ENCODE results near the gene CRAT. TPM values are rescaled to one million over a fixed set of nuclear protein-coding genes. Genes with fewer than 3 reads are reported as not detected.

The CRAT gene
- total and polyA plus RNA-seq, 2 of the 4 experiments (the other 2 are of a cell fraction) = 18.8 to 41.6 TPM

DNA sequence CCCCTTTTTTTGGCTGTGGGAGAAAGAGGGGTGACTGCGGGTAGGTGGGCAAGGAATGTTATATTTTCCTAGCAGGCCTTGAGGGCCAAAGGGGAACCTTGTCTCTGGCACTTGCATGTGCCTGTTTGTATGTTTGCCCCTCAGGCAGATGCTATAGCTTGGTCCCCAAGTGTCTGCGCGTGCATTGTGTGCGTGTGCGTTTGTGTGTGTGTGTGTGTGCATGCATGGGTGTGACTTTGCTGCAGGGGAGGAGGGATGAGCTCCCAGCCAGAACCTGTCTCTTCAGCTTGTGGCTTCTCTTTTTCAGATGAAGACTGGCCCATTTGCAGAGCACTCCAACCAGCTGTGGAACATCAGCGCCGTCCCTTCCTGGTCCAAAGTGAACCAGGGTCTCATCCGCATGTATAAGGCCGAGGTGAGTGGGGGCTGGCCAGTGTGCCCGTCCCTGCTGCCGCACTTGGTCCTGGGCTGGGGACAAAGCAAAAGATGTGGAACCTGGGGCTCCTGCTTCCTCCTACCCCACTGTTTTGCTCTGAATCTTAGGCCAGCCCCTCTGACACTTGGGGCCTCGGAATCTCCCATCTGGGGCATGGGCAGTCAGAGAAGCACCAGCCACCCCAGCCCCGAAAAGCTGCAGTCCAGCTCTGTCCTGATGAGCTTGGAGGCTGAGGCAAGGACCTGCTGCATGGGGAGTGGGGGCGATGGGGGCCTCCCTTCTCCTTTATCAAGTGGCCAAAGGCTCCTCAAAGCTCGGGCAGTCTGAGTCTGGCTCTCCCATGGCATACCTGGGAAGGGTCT, 31.7 kb upstream of the CRAT start:
- no TSS peak for BruUV-seq (replicated peaks)
- H3K4ac ChIP-seq (ENCODE audit: low read depth, low read length) = peak overlapping the region; percentile 99
- in situ Hi-C loops (cut with MboI; ENCODE audit: low sequenced_read_pairs) = no loop called here
- intact Hi-C loops (cut with micrococcal nuclease) = loop anchor here (2.0 kb wide), 1 partner anchor 24 kb away; no protein-coding TSS in a partner anchor
- peak overlapping the region; percentile 64 for H3K56ac ChIP-seq (ENCODE audit: extremely low read depth, insufficient read depth, low read length)
- no peak for TF ChIP-seq RCOR1 (IDR thresholded peaks at IDR 0.05; ENCODE audit: insufficient replicate concordance, low read length)
- H2AK9ac ChIP-seq (replicated peaks; ENCODE audit: low read depth, low read length, poor library complexity) = peak overlapping the region; percentile 79
- CTCF ChIA-PET = interaction anchor here (0.6 to 3.1 kb wide), 15 partner anchors 11 to 500 kb away, joined by 3 to 18 read pairs (median 4); no protein-coding TSS in a partner anchor
- H2AK5ac ChIP-seq (ENCODE audit: low read depth, low read length) = peak overlapping the region; percentile 91
- H3K27ac ChIP-seq (ENCODE audit: insufficient read depth, low read length) = peak overlapping the region; percentile 98
- H4K8ac ChIP-seq (ENCODE audit: low read depth in 2 of 2, low read length in 2 of 2) = peak overlapping the region; percentile 89 to 99
- peaks cover 13% of the 10 kb centered on the region for H3K9me1 ChIP-seq (ENCODE audit: insufficient read depth, low read length)
- peak overlapping the region; percentile 99 for H2BK5ac ChIP-seq (ENCODE audit: low read depth, low read length, poor library complexity, severe bottlenecking)
- H3K18ac ChIP-seq (ENCODE audit: low read depth, low read length) = peak overlapping the region; percentile 70
- H4K91ac ChIP-seq (ENCODE audit: insufficient read depth, low read depth, low read length) = peak overlapping the region; percentile 100
- dilution Hi-C loops (cut with HindIII; ENCODE audit: low sequenced_read_pairs, unreplicated experiment) = no loop called here
- H3K9ac ChIP-seq (ENCODE audit: low read depth, low read length) = peak overlapping the region; percentile 69
- WGBS, 2 experiments (ENCODE audit: extremely low coverage in 2 of 2, insufficient read length in 1 of 2) = no CpG with 5 or more reads among the region's 15 CpGs
- peak overlapping the region; percentile 93; the same call in 2 of the 3 replicates for H2BK15ac ChIP-seq (ENCODE audit: low read depth, low read length)
- no peak overlapping the region for H3K4me3 ChIP-seq (ENCODE audit: insufficient read depth, low read depth, low read length)
- ATAC-seq (ENCODE audit: low read depth) = no peak
- peak overlapping the region; percentile 84 for H2BK20ac ChIP-seq (ENCODE audit: low read depth, low read length)
- POLR2A ChIA-PET (ENCODE audit: unreplicated experiment) = interaction anchor here (0.7 to 1.8 kb wide), 6 partner anchors 32 to 467 kb away, joined by 3 to 12 read pairs (median 4); no protein-coding TSS in a partner anchor
- peaks cover 70% of the 10 kb centered on the region for H3K4me1 ChIP-seq (ENCODE audit: control insufficient read depth, insufficient read depth, low read length)
- peak overlapping the region; percentile 45 for H4K5ac ChIP-seq (ENCODE audit: low read depth, low read length)
- peak overlapping the region; percentile 64 for H3K23ac ChIP-seq (ENCODE audit: low read depth, low read length)
- no peaks in the 10 kb centered on the region for H3K27me3 ChIP-seq (ENCODE audit: control insufficient read depth, insufficient read depth, low read length)
- peak overlapping the region; percentile 47 for H3K4me2 ChIP-seq (ENCODE audit: low read depth, low read length)
- peaks cover 19% of the 10 kb centered on the region for H3K36me3 ChIP-seq (ENCODE audit: control insufficient read depth, insufficient read depth, low read length)
- peak overlapping the region; percentile 9 for H2AFZ ChIP-seq (replicated peaks; ENCODE audit: low read length, poor library complexity)
- DNase-seq = no peak
- no peaks in the 10 kb centered on the region; the same call in 1 of the 2 replicates for H4K20me1 ChIP-seq (ENCODE audit: insufficient read depth, low read length)
- H2BK120ac ChIP-seq (ENCODE audit: low read depth, low read length) = peak overlapping the region; percentile 89
- peak overlapping the region; percentile 97 for H3K14ac ChIP-seq (replicated peaks; ENCODE audit: low read depth, low read length)
- peaks cover 5 to 58% of the 10 kb centered on the region in 2 experiments; a peak in 3 of 4 replicates for H3K79me1 ChIP-seq (ENCODE audit: low read depth in 1 of 2, low read length in 2 of 2)
- no peaks in the 10 kb centered on the region for H3K9me3 ChIP-seq (ENCODE audit: control insufficient read depth, insufficient read depth, low read length)

Measured in IMR-90 (cell line).